Parathyroid adenoma (tissue), 2 donors: ENCODE data around the gene MC2R.

Source experiments
- H2AFZ ChIP-seq: fragments of 300-600 bp; sonication (generic); one replicate; pipeline ENCODE4 v1.7.0; 2017; ENCODE audit warnings: antibody characterized with exemption, mild to moderate bottlenecking
- H3K27ac ChIP-seq: fragments of 300-600 bp; sonication (generic); one replicate; pipeline ENCODE4 v1.7.0; 2017
- H3K27me3 ChIP-seq: fragments of 300-600 bp; sonication (generic); one replicate; pipeline ENCODE4 v1.7.0; 2017; ENCODE audit warnings: low read length; ENCODE audit not compliant: control insufficient read depth, insufficient read depth
- H3K36me3 ChIP-seq: fragments of 300-600 bp; sonication (generic); one replicate; pipeline ENCODE4 v1.7.0; 2017; ENCODE audit warnings: low read length; ENCODE audit not compliant: control insufficient read depth, insufficient read depth
- H3K4me1 ChIP-seq: fragments of 300-600 bp; sonication (generic); one replicate; pipeline ENCODE4 v1.7.0; 2017; ENCODE audit warnings: control low read depth
- H3K4me2 ChIP-seq: fragments of 300-600 bp; sonication (generic); one replicate; pipeline ENCODE4 v1.7.0; 2017; ENCODE audit warnings: low read length
- H3K4me3 ChIP-seq: fragments of 300-600 bp; sonication (generic); one replicate; pipeline ENCODE4 v1.7.0; 2017; ENCODE audit warnings: low read depth, low read length
- H3K79me2 ChIP-seq: fragments of 300-600 bp; sonication (generic); one replicate; pipeline ENCODE4 v1.7.0; 2017; ENCODE audit warnings: control low read depth
- H3K9ac ChIP-seq: fragments of 300-600 bp; sonication (generic); one replicate; pipeline ENCODE4 v1.7.0; 2017; ENCODE audit warnings: mild to moderate bottlenecking
- H3K9me3 ChIP-seq: fragments of 300-600 bp; sonication (generic); one replicate; pipeline ENCODE4 v1.7.0; 2017; ENCODE audit warnings: low read length; ENCODE audit not compliant: control insufficient read depth
- CTCF ChIP-seq: fragments of 300-600 bp; sonication (generic); IDR thresholded peaks from one replicate; pipeline ENCODE4 v1.7.0; 2017; ENCODE audit warnings: antibody characterized with exemption, mild to moderate bottlenecking
- donor health status: primary hyperparathyroidism.

The MC2R gene

GRCh38 chr18:13879492-13879891 lies 35.8 kb downstream of the MC2R start:
- no peak overlapping the region for H3K9ac ChIP-seq
- no peaks in the 10 kb centered on the region for H3K36me3 ChIP-seq
- no peak overlapping the region for H3K27ac ChIP-seq
- H3K4me3 ChIP-seq = no peak overlapping the region
- no peaks in the 10 kb centered on the region for H3K79me2 ChIP-seq
- no peaks in the 10 kb centered on the region for H3K9me3 ChIP-seq
- no peak for TF ChIP-seq CTCF
- H3K27me3 ChIP-seq = no peaks in the 10 kb centered on the region
- no peak overlapping the region for H2AFZ ChIP-seq
- H3K4me2 ChIP-seq = no peak overlapping the region
- no peaks in the 10 kb centered on the region for H3K4me1 ChIP-seq

- H3K27me3 ChIP-seq = no peaks in the 10 kb centered on the region
- TF ChIP-seq CTCF = no peak
- H3K4me1 ChIP-seq = no peaks in the 10 kb centered on the region
- H3K36me3 ChIP-seq = no peaks in the 10 kb centered on the region
- H2AFZ ChIP-seq = no peak overlapping the region
- H3K9me3 ChIP-seq = no peaks in the 10 kb centered on the region
- H3K9ac ChIP-seq = no peak overlapping the region
- no peaks in the 10 kb centered on the region for H3K79me2 ChIP-seq
- H3K4me2 ChIP-seq = no peak overlapping the region
- no peak overlapping the region for H3K4me3 ChIP-seq
- H3K27ac ChIP-seq = no peak overlapping the region
These were observed 36.5 kb downstream of the MC2R start for GRCh38 chr18:13878857-13879256.

- no peak overlapping the region for H2AFZ ChIP-seq
- no peaks in the 10 kb centered on the region for H3K4me1 ChIP-seq
- H3K4me2 ChIP-seq = no peak overlapping the region
- TF ChIP-seq CTCF = no peak
- no peaks in the 10 kb centered on the region for H3K79me2 ChIP-seq
- H3K9me3 ChIP-seq = no peaks in the 10 kb centered on the region
- H3K4me3 ChIP-seq = no peak overlapping the region
- H3K9ac ChIP-seq = no peak overlapping the region
- H3K36me3 ChIP-seq = no peaks in the 10 kb centered on the region
- H3K27ac ChIP-seq = no peak overlapping the region
- peaks cover 2% of the 10 kb centered on the region for H3K27me3 ChIP-seq
These were observed 38.2 kb downstream of the MC2R start for GRCh38 chr18:13877157-13877556.

GRCh38 chr18:13874558-13874957 lies 40.8 kb downstream of the MC2R start:
- Histone ChIP-seq H3K9ac (no peak overlapping the region), H3K27me3 (peaks cover 2% of the 10 kb centered on the region), H3K27ac (no peak overlapping the region), H3K79me2 (no peaks in the 10 kb centered on the region), H3K4me3 (no peak overlapping the region), H3K9me3 (no peaks in the 10 kb centered on the region), H3K36me3 (no peaks in the 10 kb centered on the region), H2AFZ (no peak overlapping the region), H3K4me2 (no peak overlapping the region), H3K4me1 (no peaks in the 10 kb centered on the region)
- TF ChIP-seq CTCF = no peak

GRCh38 chr18:13872932-13873331 lies 42.4 kb downstream of the MC2R start:
- Histone ChIP-seq H3K27ac (no peak overlapping the region), H3K4me2 (no peak overlapping the region), H3K27me3 (peaks cover 2% of the 10 kb centered on the region), H3K4me1 (no peaks in the 10 kb centered on the region), H3K79me2 (no peaks in the 10 kb centered on the region), H3K9ac (no peak overlapping the region), H3K4me3 (no peak overlapping the region), H3K36me3 (no peaks in the 10 kb centered on the region), H2AFZ (no peak overlapping the region), H3K9me3 (no peaks in the 10 kb centered on the region)
- TF ChIP-seq CTCF = no peak
